ENCODE data around the gene LTO1.
"Not testable (repeated sequence)": the region's sequence is repeated elsewhere in the genome, so short reads cannot be mapped to it uniquely, and the experiment has no call there.

Gene LTO1

DNA sequence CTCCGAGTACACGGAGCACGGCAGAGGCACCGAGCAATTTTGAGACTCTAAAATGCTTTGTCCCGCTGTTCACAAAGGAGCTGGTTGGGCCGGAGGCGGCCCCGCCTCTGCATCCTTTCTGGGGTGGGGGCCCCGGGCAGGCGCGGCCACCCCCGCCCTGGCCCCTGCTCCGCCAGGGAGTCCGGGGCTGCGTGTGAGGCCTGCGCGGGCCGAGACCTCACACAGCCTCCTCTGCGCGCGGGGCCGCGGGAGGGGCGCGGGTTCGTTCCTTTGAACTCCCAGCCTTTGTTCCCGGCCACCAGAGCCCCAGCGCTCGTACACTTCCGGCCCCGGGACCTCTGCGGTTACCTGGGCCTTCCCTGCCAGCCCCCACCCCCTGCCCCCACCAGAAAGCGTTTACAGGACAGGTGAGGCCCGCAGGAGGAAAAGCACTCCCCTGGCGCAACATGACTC lies 27.1 kb upstream of the LTO1 start:
- DNase-seq (ENCODE audit: extremely low read depth in 1 of 2, low read depth in 1 of 2), result no peak

GRCh38 chr11:69700278-69701140 lies 25.4 kb upstream of the LTO1 start:
- DNase-seq (ENCODE audit: extremely low read depth in 1 of 2, low read depth in 1 of 2), result no peak

GRCh38 chr11:69699213-69699612 lies 24.1 kb upstream of the LTO1 start:
- no peak for DNase-seq (ENCODE audit: extremely low read depth in 1 of 2, low read depth in 1 of 2)

DNA sequence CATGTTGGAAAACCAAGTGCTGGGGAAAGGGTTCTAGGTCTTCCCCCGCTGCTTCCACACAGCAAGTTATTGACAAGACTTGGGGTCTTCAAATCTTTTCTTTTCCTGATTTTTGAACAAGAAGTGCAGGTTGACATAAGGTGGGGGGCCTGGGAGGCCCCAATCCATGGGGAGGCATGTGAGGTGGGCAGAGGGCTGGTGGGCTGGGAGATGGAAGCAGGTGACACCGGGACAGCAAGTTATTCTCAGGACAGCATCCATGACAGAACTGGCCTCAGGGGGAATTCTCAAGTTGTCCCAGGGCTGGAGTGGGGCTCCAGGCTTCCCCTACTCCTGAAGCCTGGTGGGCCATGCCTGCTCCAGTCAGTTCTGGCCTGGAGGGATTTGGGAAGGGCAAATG lies 23.2 kb upstream of the LTO1 start:
- no peak for DNase-seq (ENCODE audit: extremely low read depth in 1 of 2, low read depth in 1 of 2)

DNA sequence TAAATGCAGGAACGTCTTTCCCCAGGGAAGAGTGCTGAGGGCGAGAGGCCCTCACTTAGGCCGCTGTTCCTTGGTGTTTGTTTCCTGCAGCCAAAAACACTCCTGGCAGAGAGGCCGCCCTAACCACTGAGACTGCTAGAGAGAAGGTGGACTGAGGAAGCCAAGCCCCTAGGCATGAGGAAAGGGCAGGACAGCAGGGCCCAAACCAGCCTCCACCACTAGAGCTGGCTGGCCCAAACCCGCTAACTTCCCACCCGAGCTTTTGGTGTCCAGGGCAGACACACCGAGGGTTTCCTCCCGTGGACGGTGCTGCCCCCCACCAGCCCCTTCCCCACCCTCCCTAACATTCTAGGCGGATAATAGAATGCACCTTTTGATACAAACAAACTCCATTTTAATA lies 22.7 kb upstream of the LTO1 start:
- no peak for DNase-seq (ENCODE audit: extremely low read depth in 1 of 2, low read depth in 1 of 2)

- no peak for DNase-seq (ENCODE audit: extremely low read depth in 1 of 2, low read depth in 1 of 2)
Observed at GRCh38 chr11:69697469-69697843, 22.3 kb upstream of the LTO1 start.

GRCh38 chr11:69696749-69697468 lies 21.8 kb upstream of the LTO1 start:
- DNase-seq (ENCODE audit: extremely low read depth in 1 of 2, low read depth in 1 of 2), result no peak

GRCh38 chr11:69695995-69696394 lies 20.8 kb upstream of the LTO1 start:
- DNase-seq (ENCODE audit: extremely low read depth in 1 of 2, low read depth in 1 of 2), result not testable (repeated sequence)

DNA sequence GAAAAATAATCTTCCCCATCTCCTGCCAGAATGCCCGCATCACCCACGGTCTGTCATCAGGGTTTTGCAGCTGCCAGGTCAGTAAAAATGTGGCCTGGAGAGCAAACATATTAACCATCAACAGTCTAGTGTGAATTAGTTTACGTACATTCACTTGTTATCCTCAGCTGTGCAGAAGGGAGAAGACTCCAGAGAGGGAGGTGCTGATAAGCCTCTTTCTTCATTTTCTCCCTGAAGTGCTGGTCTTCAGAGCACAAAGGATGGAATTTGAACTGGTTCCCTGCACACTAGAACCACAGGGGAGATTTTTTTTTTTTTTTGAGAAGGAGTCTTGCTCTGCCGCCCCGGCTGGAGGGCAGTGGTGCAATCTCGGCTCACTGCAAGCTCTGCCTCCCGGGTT lies 20.4 kb upstream of the LTO1 start:
- DNase-seq (ENCODE audit: extremely low read depth in 1 of 2, low read depth in 1 of 2), result no peak

DNA sequence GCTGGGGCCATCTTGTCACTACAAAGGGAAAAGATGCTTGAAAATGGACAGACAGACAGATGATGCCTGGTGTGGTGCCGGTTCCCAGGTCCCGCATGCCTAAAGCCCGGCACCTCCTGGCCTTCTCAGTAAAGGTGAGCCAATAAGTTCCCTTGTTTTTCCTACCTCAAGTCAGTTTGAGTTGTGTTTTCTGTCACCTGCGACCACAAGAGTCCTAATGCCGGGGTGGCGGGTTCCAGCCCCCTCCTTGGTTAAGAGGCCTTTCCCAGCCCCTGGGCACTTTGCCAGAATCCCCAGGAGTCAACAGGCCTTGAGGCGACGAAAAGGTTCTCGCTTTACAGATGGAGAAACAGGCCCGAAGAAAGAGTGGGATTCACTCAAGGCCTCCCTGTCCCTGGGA lies 19.6 kb upstream of the LTO1 start:
- DNase-seq (ENCODE audit: extremely low read depth in 1 of 2, low read depth in 1 of 2), result no peak

DNA sequence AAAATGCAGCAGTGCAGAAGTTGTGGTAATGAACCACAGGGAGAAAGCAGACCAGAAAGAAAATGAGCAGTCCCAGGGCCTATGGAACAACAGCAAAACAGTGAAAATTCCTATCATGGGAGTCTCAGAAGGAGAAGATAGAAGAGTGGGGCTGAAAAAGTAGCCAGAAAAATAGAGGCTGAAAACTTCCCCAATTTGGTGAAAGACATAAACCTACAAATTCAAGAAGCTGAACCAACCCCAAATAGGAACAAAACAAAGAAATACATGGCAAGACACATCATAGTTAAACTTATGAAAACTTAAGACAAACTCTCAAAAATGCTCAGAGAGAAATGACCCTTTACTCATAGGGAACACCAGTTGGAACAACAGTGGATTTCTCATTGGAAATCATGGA lies 17.3 kb upstream of the LTO1 start:
- no peak for DNase-seq (ENCODE audit: extremely low read depth in 1 of 2, low read depth in 1 of 2)

- DNase-seq (ENCODE audit: extremely low read depth in 1 of 2, low read depth in 1 of 2), result no peak
Observed at GRCh38 chr11:69691463-69691862, 16.3 kb upstream of the LTO1 start.

DNA sequence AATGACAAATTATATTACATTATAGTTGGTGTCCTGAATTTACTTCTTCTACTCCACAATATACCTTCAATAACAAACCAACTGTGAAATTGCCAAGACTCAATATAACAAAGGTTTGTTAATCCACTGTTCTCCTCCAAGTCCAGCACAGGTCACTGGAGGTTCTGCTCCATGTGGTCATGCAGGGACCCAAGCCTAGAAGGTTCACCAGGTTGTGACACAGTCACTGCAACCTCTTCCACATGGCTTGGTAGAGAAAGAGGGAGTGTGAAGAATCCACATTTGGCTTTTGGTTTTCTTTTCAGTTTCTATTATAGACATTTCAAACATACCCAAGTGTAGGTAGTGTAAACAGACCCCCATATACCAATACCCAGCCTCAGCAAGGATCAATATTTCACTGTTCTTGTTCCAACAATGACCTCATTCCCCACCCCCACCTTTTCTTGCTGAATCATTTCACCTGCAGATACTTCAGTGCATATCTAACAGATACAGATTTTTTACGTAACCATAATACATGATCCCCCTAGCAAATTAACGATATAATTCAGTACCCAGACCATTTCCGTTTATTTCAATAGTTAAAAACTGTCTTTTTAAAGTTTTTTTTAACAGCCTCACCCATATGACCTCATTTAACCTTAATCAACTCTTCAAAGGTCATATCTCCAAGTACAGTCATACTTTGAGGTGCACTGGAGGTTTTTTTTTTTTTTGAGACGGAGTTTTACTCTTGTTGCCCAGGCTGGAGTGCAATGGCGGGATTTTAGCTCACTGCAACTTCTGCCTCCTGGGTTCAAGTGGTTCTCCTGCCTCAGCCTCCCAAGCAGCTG lies 14.5 kb upstream of the LTO1 start:
- DNase-seq (ENCODE audit: extremely low read depth in 1 of 2, low read depth in 1 of 2), result no peak

DNA sequence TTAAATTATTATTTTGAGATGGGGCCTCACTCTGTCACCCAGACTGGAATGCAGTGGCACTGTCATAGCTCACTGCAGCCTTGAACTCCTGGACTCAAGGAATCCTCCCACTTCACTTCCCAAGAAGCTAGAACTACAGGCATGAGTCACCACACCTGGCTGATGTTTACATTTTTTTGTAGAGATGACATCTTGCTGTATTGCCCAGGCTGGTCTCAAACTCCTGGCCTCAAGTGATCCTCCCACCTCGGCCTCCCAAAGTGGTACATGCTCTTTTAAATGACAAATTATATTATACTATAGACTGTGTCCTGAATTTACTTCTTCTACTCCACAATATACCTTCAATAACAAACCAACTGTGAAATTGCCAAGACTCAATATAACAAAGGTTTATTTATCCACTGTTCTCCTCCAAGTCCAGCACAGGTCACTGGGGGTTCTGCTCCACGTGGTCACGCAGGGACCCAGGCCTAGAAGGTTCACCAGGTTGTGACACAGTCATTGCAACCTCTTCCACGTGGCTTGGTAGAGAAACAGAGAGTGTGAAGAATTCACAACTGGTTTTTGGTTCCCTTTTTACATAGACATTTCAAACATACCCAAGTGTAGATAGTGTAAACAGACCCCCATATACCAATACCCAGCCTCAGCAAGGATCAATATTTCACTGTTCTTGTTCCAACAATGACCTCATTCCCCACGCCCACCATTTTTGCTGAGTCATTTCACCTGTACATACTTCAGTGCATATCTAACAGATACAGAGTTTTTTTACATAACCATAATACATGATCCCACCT lies 13.0 kb upstream of the LTO1 start:
- DNase-seq (ENCODE audit: extremely low read depth in 1 of 2, low read depth in 1 of 2), result not testable (repeated sequence)

GRCh38 chr11:69686856-69687255 lies 11.7 kb upstream of the LTO1 start:
- no peak for DNase-seq (ENCODE audit: extremely low read depth in 1 of 2, low read depth in 1 of 2)

- no peak for DNase-seq (ENCODE audit: extremely low read depth in 1 of 2, low read depth in 1 of 2)
Observed at GRCh38 chr11:69686452-69686851, 11.3 kb upstream of the LTO1 start.

DNA sequence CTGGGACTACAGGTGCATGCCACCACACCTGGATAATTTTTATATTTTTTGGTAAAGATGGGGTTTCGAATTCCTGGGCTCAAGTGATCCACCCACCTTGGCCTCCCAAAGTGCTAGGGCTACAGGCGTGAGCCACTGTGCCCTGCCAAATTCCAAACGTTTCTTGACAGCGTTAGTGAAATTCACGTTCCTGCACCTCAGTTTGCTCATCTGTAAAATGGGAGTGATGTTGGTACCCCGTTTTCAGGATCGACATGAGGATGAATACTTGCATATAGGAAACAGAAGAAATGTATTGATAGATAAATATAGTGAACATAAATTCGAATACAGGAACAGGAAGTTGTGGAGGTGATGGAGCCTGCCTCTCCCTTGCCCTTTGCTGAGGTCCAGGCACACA lies 10.2 kb upstream of the LTO1 start:
- DNase-seq (ENCODE audit: extremely low read depth in 1 of 2, low read depth in 1 of 2), result no peak

DNA sequence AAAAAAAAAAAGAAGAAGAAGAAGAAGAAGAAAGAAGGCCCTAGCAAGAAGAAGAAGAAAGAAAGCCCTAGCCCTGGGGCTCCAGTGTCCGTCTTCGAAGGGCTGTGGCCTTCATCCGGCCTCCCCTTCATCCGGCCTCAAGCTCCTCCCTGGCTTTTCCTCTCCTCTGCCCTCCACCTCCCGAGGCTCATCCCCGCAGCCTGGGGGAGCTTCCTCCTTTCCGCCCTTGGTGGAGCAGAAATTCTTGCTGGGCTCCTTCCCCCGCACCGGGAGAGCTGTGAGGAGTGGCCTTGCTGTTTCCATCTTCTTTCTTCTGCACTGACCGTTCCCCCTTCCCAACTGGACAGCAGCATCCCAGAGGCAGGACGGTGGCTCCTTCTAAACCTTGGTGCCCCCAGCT lies 9.5 kb upstream of the LTO1 start:
- DNase-seq (ENCODE audit: extremely low read depth in 1 of 2, low read depth in 1 of 2), result no peak

DNA sequence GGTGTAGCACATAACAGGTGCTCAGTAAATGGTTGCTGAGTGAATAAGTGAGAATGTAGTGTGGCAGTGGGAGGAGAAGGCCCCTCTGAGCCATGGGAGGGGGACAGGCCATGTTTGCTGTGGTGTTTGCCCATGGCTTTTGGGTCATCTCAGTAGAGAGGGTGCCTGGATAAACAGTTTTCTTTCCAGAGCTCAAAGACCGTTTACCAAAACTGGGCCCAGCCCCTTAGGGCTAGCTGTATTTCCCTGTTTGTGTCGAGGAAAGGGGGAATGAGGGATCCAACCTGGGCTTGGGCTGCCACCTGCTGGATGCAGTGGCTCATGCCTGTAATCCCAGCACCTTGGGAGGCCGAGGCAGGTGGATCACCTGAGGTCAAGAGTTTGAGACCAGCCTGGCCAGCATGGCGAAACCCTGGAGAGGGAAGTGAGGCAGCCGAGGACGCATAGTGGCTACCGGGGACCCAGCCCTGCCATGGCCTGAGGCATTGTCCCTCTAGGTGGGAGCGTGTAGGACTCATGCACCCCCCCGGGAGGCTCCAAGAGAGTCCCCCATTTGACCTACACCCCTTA lies 8.7 kb upstream of the LTO1 start:
- DNase-seq (ENCODE audit: extremely low read depth in 1 of 2, low read depth in 1 of 2), result no peak

GRCh38 chr11:69682681-69683326 lies 7.7 kb upstream of the LTO1 start:
- DNase-seq (ENCODE audit: extremely low read depth in 1 of 2, low read depth in 1 of 2), result no peak

Measured in activated CD8-positive, alpha-beta memory T cell treated with anti-CD3 and anti-CD28 coated beads for 1 hour (primary cell).